Measurements from ENCODE around the gene HS6ST3. TPM values are rescaled to one million over a fixed set of nuclear protein-coding genes. Genes with fewer than 3 reads are reported as not detected.

The HS6ST3 gene
- total RNA-seq, 2 donors from 2014 or later = 0.02 to 0.13 TPM

GRCh38 chr13:96542986-96543385 lies 453.1 kb downstream of the HS6ST3 start:
- intact Hi-C loops (cut with DNase I) = no loop called here

GRCh38 chr13:96544957-96545356 lies 455.1 kb downstream of the HS6ST3 start:
- Histone ChIP-seq H3K27me3 (no peaks in the 10 kb centered on the region), H3K4me1 (no peaks in the 10 kb centered on the region), H3K4me3 (no peak overlapping the region), H3K9me3 (no peaks in the 10 kb centered on the region), H3K36me3 (no peaks in the 10 kb centered on the region), H3K9ac (ENCODE audit: low read depth in 2 of 2, low read length in 2 of 2) (no peak overlapping the region), H3K27ac (no peak overlapping the region)
- DNase-seq = no peak
- TF ChIP-seq, protein P1, sequence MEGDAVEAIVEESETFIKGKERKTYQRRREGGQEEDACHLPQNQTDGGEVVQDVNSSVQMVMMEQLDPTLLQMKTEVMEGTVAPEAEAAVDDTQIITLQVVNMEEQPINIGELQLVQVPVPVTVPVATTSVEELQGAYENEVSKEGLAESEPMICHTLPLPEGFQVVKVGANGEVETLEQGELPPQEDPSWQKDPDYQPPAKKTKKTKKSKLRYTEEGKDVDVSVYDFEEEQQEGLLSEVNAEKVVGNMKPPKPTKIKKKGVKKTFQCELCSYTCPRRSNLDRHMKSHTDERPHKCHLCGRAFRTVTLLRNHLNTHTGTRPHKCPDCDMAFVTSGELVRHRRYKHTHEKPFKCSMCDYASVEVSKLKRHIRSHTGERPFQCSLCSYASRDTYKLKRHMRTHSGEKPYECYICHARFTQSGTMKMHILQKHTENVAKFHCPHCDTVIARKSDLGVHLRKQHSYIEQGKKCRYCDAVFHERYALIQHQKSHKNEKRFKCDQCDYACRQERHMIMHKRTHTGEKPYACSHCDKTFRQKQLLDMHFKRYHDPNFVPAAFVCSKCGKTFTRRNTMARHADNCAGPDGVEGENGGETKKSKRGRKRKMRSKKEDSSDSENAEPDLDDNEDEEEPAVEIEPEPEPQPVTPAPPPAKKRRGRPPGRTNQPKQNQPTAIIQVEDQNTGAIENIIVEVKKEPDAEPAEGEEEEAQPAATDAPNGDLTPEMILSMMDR (IDR thresholded peaks at IDR 0.05) = no peak
- intact Hi-C loops (cut with DNase I) = no loop called here

More at GRCh38 chr13:96542986-96543385, 453.1 kb downstream of the HS6ST3 start:
- Histone ChIP-seq H3K27ac (no peak overlapping the region), H3K4me1 (no peaks in the 10 kb centered on the region), H3K36me3 (no peaks in the 10 kb centered on the region), H3K27me3 (no peaks in the 10 kb centered on the region), H3K9ac (ENCODE audit: low read depth in 2 of 2, low read length in 2 of 2) (no peak overlapping the region), H3K9me3 (no peaks in the 10 kb centered on the region), H3K4me3 (no peak overlapping the region)
- TF ChIP-seq, protein P1 (IDR thresholded peaks at IDR 0.05) = no peak
- DNase-seq = no peak

GRCh38 chr13:96546463-96546862 lies 456.6 kb downstream of the HS6ST3 start:
- Histone ChIP-seq H3K27me3 (no peaks in the 10 kb centered on the region), H3K9me3 (no peaks in the 10 kb centered on the region), H3K9ac (ENCODE audit: low read depth in 2 of 2, low read length in 2 of 2) (no peak overlapping the region), H3K4me1 (no peaks in the 10 kb centered on the region), H3K4me3 (no peak overlapping the region), H3K36me3 (no peaks in the 10 kb centered on the region), H3K27ac (no peak overlapping the region)
- TF ChIP-seq, protein P1 (IDR thresholded peaks at IDR 0.05) = no peak
- DNase-seq = no peak
- intact Hi-C loops (cut with DNase I) = no loop called here

GRCh38 chr13:96551546-96551945 lies 461.6 kb downstream of the HS6ST3 start:
- TF ChIP-seq, protein P1 (IDR thresholded peaks at IDR 0.05) = no peak
- Histone ChIP-seq H3K27ac (no peak overlapping the region), H3K9me3 (no peaks in the 10 kb centered on the region), H3K4me1 (no peaks in the 10 kb centered on the region), H3K9ac (ENCODE audit: low read depth in 2 of 2, low read length in 2 of 2) (no peak overlapping the region), H3K36me3 (no peaks in the 10 kb centered on the region), H3K27me3 (no peaks in the 10 kb centered on the region), H3K4me3 (no peak overlapping the region)
- DNase-seq = no peak
- intact Hi-C loops (cut with DNase I) = no loop called here

DNA sequence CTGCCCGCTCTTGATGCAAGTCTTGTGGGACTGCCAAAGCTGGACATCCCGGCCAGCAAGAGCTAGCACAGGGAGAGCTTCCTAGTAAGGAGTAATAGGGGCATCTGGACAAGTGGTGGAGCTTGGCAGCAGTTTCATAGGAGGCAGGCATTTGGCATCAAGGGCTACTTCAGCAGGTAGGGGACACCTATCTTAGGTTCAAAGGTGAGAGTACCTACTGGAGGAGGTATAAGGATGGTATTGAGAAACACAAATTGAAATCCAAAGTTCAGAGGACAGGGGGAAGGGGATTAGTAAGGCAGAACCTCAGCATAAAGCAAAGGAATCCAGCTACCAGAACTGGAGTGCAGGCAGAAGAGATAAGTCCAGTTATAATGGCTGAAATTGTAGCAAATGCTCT lies 462.7 kb downstream of the HS6ST3 start:
- Histone ChIP-seq H3K27me3 (no peaks in the 10 kb centered on the region), H3K27ac (no peak overlapping the region), H3K9ac (ENCODE audit: low read depth in 2 of 2, low read length in 2 of 2) (no peak overlapping the region), H3K4me3 (no peak overlapping the region), H3K9me3 (no peaks in the 10 kb centered on the region), H3K36me3 (no peaks in the 10 kb centered on the region), H3K4me1 (no peaks in the 10 kb centered on the region)
- no peak for DNase-seq
- intact Hi-C loops (cut with DNase I) = no loop called here
- TF ChIP-seq, protein P1 (IDR thresholded peaks at IDR 0.05) = no peak

- no peak overlapping the region for H3K4me3 ChIP-seq
- intact Hi-C loops (cut with DNase I) = no loop called here
- no peak overlapping the region for H3K9ac ChIP-seq (ENCODE audit: low read depth in 2 of 2, low read length in 2 of 2)
- no peaks in the 10 kb centered on the region for H3K27me3 ChIP-seq
- H3K36me3 ChIP-seq = no peaks in the 10 kb centered on the region
- no peak for DNase-seq
- H3K4me1 ChIP-seq = no peaks in the 10 kb centered on the region
- no peaks in the 10 kb centered on the region for H3K9me3 ChIP-seq
- H3K27ac ChIP-seq = no peak overlapping the region
- TF ChIP-seq, protein P1 (IDR thresholded peaks at IDR 0.05) = no peak
Measured at GRCh38 chr13:96553796-96554195, 463.9 kb downstream of the HS6ST3 start.

Measured in colonic mucosa (tissue), 4 donors.